Tibial artery (tissue), 4 donors: Measurements from ENCODE around the gene FBLIM1.

Source experiments
- DNase-seq, 2 donors: peaks; one replicate each; pipeline ENCODE4 v3.0.0-alpha.2; 2019
- H3K27ac ChIP-seq, 2 donors: fragments of 200-600 bp; sonication (generic) in 1 of 2; 1 replicate in 1 of 2; 2 replicates in 1 of 2; pipeline ENCODE4 v1.5.1; 2018 to 2019; ENCODE audit warnings: mild to moderate bottlenecking in 1 of 2
- H3K27me3 ChIP-seq, 2 donors: fragments of 200-600 bp; sonication (generic) in 1 of 2; one replicate each; pipeline versions ENCODE4 v1.5.1 to v1.6.0; 2016 to 2019
- H3K36me3 ChIP-seq, 3 donors: fragments of 200-600 bp; sonication (generic) in 2 of 3; one replicate each; pipeline ENCODE4 v1.5.1; 2016 to 2019; ENCODE audit warnings: mild to moderate bottlenecking in 2 of 3
- H3K4me1 ChIP-seq, 4 donors: fragments of 200-600 bp; sonication (generic) in 2 of 4; 1 replicate in 3 of 4; 2 replicates in 1 of 4; pipeline ENCODE4 v1.5.1; 2016 to 2019
- H3K4me3 ChIP-seq, 2 donors: fragments of 200-600 bp; sonication (generic) in 1 of 2; 1 replicate in 1 of 2; 2 replicates in 1 of 2; pipeline ENCODE4 v1.5.1; 2018 to 2019; ENCODE audit warnings: mild to moderate bottlenecking in 2 of 2
- H3K9me3 ChIP-seq, 3 donors: fragments of 200-600 bp; sonication (generic) in 1 of 3; one replicate each; pipeline ENCODE4 v1.5.1; 2016 to 2019
- CTCF ChIP-seq, 2 experiments: fragments of 200-600 bp in 1 of 2; fragments of 450-650 bp in 1 of 2; IDR thresholded peaks; one replicate each; pipeline ENCODE4 v1.5.1; 2017 to 2019; ENCODE audit warnings: antibody characterized with exemption in 2 of 2, mild to moderate bottlenecking in 1 of 2, moderate library complexity in 1 of 2
- intact Hi-C: fragments of 100-400 bp; cut with DNase I; formaldehyde crosslinking; loops from one replicate; pipeline ENCODE4 v1.15.0; 2023; ENCODE audit warnings: low total_unique reads

Gene FBLIM1

GRCh38 chr1:15727866-15728534 lies 30.6 kb upstream of the FBLIM1 start:
- H3K27ac ChIP-seq, result no peak overlapping the region
- H3K4me1 ChIP-seq, result no peaks in the 10 kb centered on the region
- no peak for DNase-seq
- H3K27me3 ChIP-seq, result no peaks in the 10 kb centered on the region
- H3K36me3 ChIP-seq, result peaks cover 78 to 98% (median 95%) of the 10 kb centered on the region in 3 donors
- H3K9me3 ChIP-seq, result no peaks in the 10 kb centered on the region
- H3K4me3 ChIP-seq, result no peak overlapping the region
- TF ChIP-seq CTCF (IDR thresholded peaks at IDR 0.05), result no peak
- intact Hi-C loops, result no loop called here

- Histone ChIP-seq H3K36me3 (peaks cover 86 to 98% (median 97%) of the 10 kb centered on the region in 3 donors), H3K4me3 (no peak overlapping the region), H3K27ac (no peak overlapping the region), H3K27me3 (no peaks in the 10 kb centered on the region), H3K4me1 (no peaks in the 10 kb centered on the region), H3K9me3 (no peaks in the 10 kb centered on the region)
- no peak for TF ChIP-seq CTCF (IDR thresholded peaks at IDR 0.05)
- DNase-seq, result no peak
- intact Hi-C loops, result no loop called here
Observed at GRCh38 chr1:15728937-15729657, 29.5 kb upstream of the FBLIM1 start.

- H3K9me3 ChIP-seq, result no peaks in the 10 kb centered on the region
- H3K36me3 ChIP-seq, result peaks cover 89 to 100% (median 99%) of the 10 kb centered on the region in 3 donors
- no peak overlapping the region for H3K4me3 ChIP-seq
- TF ChIP-seq CTCF (IDR thresholded peaks at IDR 0.05), result no peak
- intact Hi-C loops, result loop anchor here (5.0 kb wide), 1 partner anchor 133 kb away; no protein-coding TSS in a partner anchor
- no peaks in the 10 kb centered on the region for H3K27me3 ChIP-seq
- DNase-seq, result no peak
- no peak overlapping the region for H3K27ac ChIP-seq
- H3K4me1 ChIP-seq, result peaks cover 0 to 6% (median under 1%) of the 10 kb centered on the region in 4 donors
Observed at GRCh38 chr1:15730423-15730822, 28.2 kb upstream of the FBLIM1 start.

GRCh38 chr1:15730936-15731335 lies 27.7 kb upstream of the FBLIM1 start:
- Histone ChIP-seq H3K27me3 (no peaks in the 10 kb centered on the region), H3K27ac (no peak overlapping the region), H3K9me3 (no peaks in the 10 kb centered on the region), H3K4me3 (no peak overlapping the region), H3K4me1 (peaks cover 0 to 11% (median 6%) of the 10 kb centered on the region in 4 donors), H3K36me3 (peaks cover 84 to 97% (median 94%) of the 10 kb centered on the region in 3 donors)
- intact Hi-C loops, result loop anchor here (5.0 kb wide), 1 partner anchor 134 kb away; no protein-coding TSS in a partner anchor
- TF ChIP-seq CTCF (IDR thresholded peaks at IDR 0.05), result no peak
- DNase-seq, result no peak

GRCh38 chr1:15731735-15732685 lies 26.6 kb upstream of the FBLIM1 start:
- Histone ChIP-seq H3K27me3 (no peaks in the 10 kb centered on the region), H3K27ac (no peak overlapping the region), H3K36me3 (peaks cover 73 to 86% (median 83%) of the 10 kb centered on the region in 3 donors), H3K9me3 (no peaks in the 10 kb centered on the region), H3K4me3 (no peak overlapping the region), H3K4me1 (peaks cover 0 to 22% (median 16%) of the 10 kb centered on the region in 4 donors)
- intact Hi-C loops, result loop anchor here (5.0 kb wide), 1 partner anchor 135 kb away; no protein-coding TSS in a partner anchor
- no peak for DNase-seq
- TF ChIP-seq CTCF (IDR thresholded peaks at IDR 0.05), result no peak
